OCI-LY7 (cell line): Measurements from ENCODE around the gene NUDT7.

ENCODE experiments used
- EZH2phosphoT487 ChIP-seq: fragments of 200-600 bp; sonication (generic); IDR thresholded peaks from 2 replicates; pipeline ENCODE4 v1.6.1; 2018; ENCODE audit warnings: low read depth, borderline replicate concordance, mild to moderate bottlenecking, mixed run types, antibody characterized with exemption, low read length, moderate library complexity, mixed read lengths
- TF ChIP-seq, protein P1 (sequence below): fragments of 200-600 bp; sonication (generic); conservative IDR thresholded peaks from 2 replicates; pipeline ENCODE4 v1.5.1; 2014; ENCODE audit warnings: mild to moderate bottlenecking, antibody characterized with exemption, low read length, moderate library complexity, mixed read lengths

DNA sequence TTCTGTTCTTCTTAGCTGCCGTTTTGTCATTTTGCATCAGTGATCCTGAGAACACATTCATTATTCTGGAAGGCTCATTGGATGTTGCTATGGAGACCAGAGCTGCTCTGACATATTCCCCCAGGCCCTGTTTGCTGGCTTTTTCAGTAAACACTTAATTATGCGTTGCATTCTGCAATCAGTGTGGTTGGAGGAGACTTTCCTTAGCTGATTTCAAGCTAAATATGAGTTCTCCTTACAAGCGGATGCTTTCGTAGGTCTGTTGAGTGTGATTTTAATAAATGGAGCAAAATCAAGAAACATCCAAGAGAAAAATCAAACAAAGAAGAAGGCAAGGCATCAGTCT is 38.2 kb upstream of the NUDT7 start:
- TF ChIP-seq, protein P1, sequence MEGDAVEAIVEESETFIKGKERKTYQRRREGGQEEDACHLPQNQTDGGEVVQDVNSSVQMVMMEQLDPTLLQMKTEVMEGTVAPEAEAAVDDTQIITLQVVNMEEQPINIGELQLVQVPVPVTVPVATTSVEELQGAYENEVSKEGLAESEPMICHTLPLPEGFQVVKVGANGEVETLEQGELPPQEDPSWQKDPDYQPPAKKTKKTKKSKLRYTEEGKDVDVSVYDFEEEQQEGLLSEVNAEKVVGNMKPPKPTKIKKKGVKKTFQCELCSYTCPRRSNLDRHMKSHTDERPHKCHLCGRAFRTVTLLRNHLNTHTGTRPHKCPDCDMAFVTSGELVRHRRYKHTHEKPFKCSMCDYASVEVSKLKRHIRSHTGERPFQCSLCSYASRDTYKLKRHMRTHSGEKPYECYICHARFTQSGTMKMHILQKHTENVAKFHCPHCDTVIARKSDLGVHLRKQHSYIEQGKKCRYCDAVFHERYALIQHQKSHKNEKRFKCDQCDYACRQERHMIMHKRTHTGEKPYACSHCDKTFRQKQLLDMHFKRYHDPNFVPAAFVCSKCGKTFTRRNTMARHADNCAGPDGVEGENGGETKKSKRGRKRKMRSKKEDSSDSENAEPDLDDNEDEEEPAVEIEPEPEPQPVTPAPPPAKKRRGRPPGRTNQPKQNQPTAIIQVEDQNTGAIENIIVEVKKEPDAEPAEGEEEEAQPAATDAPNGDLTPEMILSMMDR = no peak
- no peak for TF ChIP-seq EZH2phosphoT487
